ENCODE measurements around the gene SHISA7.

DNA sequence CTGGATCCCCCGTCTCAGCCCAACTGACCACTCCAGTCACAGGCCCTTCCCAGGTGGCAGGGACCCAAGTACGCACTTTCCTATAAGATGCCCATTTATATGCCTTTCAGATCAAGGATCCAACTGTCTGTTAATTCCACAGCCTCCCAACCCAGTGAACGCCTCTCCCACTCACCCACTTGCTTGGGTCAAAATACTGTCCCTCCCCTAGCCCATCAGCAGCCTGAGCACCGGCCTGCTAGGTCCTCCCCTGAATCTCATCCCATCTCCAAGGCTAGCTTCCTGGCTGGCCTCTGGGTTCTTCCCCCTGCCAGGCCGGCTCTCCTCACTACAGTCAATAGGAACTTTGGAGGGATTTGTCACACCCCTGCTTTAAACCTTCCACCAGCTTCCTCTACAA is 37.5 kb downstream of the SHISA7 start:
- TF ChIP-seq, protein P1, sequence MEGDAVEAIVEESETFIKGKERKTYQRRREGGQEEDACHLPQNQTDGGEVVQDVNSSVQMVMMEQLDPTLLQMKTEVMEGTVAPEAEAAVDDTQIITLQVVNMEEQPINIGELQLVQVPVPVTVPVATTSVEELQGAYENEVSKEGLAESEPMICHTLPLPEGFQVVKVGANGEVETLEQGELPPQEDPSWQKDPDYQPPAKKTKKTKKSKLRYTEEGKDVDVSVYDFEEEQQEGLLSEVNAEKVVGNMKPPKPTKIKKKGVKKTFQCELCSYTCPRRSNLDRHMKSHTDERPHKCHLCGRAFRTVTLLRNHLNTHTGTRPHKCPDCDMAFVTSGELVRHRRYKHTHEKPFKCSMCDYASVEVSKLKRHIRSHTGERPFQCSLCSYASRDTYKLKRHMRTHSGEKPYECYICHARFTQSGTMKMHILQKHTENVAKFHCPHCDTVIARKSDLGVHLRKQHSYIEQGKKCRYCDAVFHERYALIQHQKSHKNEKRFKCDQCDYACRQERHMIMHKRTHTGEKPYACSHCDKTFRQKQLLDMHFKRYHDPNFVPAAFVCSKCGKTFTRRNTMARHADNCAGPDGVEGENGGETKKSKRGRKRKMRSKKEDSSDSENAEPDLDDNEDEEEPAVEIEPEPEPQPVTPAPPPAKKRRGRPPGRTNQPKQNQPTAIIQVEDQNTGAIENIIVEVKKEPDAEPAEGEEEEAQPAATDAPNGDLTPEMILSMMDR (conservative IDR thresholded peaks at IDR 0.05 in 1 of 2, IDR thresholded peaks at IDR 0.05 in 1 of 2; ENCODE audit: low read depth in 1 of 2, low read length in 2 of 2), result no peak
- TF ChIP-seq EZH2 (IDR thresholded peaks at IDR 0.05; ENCODE audit: low read length, missing control alignments), result no peak

Data from fibroblast of lung (primary cell).